Iris pigment epithelial cell (primary cell): ENCODE data around the gene UQCC5.
A peak's percentile ranks its signal among the peaks of the same experiment; 100 is the strongest.

ENCODE experiments used
- DNase-seq: peaks from one replicate; pipeline ENCODE4 v3.0.0-alpha.2; 2011; ENCODE audit warnings: low read depth

The UQCC5 gene

DNA sequence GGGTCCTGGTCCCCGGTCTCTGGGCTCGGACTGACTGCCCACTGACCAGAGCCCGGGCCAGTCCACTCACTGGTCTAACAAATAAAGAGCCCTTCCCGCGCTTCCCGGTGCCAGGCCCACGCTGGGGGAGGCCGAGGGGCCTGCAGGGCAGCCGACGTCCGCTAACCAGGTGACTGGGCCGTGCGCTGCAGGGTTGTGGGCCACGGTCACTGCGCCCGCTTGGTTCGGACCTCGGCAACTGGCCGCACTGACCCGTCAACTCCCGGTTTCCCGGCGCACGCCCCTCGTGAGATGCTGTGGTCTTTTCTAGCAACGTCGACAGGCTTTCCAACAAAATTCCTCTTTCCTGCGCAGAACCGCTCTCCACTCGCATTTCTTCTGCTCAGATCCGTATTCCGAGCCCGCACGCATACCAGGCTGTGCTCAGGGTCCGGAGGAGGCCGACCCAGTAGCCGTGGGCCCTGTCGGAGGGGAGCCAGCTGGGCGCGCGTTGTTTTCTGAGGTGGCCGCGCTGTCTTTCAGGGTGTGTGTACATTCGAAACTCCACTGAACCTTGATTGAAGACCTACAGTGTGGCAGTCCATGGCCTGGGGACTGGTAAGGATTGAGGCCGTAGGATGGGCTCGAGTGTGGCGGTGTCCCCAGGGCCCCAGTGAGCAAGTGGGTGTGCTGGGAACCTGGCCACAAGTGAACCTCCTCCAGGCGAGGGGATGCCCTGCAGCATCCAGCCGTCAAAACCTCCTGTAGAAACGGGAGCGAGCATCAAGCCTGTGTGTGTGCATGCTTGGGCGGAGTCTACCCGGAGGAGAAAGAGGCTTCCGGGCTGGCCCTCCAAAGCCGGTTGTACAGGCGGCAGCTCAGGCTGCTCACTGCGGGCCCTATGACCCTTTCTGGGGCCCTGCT, 1.9 kb upstream of the UQCC5 start:
- peak; percentile 37 for DNase-seq

DNA sequence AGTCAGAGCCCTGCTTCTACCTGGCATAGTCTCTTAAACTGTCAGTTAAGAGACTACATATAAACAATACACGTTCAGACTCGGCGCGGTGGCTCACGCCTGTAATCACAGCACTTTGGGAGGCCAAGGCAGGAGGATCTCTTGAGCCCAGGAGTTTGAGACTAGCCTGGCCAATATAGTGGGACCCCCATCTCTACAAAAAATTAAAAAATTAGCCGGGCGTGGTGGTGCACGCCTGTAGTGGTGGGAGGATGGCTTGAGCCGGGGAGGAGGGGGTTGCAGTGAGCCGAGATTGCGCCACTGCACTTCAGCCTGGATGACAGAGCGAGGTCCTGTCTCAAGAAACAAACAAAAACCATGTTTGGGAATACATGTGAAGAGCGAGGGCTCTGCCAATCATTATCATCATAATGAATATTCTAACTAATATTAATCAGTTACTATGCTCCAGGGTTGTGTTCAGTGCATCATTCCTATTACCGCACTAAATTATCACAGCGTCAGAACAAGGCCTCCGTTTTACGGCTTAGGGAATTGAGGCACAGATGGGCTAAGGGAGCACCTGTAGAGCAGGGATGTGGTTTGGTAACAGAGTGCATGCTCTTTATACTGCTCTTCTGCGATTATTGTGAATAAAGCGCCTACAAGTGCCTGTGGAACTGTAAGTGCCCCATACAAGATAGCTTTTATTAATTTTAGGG, 844 bp upstream of the UQCC5 start:
- DNase-seq, result no peak

DNA sequence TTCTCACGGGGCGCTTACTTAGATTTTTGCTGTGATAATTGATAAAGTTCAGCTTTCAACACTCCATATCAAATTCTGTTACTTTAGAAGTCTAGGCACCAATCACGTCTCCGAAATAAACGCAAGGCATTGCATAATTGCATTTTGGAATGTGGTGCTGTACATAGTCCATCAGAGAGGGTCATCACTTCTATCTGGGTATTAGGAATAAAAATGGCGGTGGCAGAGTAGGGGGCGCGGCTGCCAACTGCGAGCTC, 365 bp upstream of the UQCC5 start:
- DNase-seq, result no peak

- DNase-seq, result no peak
Observed at GRCh38 chr3:52537165-52537620, 788 bp downstream of the UQCC5 start.

- no peak for DNase-seq
Observed at GRCh38 chr3:52537726-52538421, 1.5 kb downstream of the UQCC5 start.

- DNase-seq, result peak; percentile 46
Observed at GRCh38 chr3:52539010-52539653, 2.7 kb downstream of the UQCC5 start.

DNA sequence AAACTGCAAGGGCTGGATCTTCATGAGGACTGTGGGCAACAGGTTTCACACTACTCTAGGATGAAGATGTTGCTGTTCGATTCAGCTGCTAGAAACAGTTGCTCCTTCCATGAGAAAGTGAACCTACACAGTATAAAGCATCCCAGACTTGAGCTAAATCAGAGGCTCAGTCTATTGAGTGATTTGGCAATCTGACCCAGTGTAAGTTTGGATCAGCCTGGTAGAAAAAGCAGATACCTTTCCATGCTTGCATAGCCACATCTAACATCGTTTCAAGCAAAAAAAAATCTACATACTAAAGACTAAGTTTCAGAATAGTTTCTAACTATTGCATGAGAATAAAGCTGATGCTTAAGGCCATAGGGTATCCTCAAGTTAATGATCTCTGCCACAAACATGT, 4.6 kb downstream of the UQCC5 start:
- DNase-seq, result no peak

DNA sequence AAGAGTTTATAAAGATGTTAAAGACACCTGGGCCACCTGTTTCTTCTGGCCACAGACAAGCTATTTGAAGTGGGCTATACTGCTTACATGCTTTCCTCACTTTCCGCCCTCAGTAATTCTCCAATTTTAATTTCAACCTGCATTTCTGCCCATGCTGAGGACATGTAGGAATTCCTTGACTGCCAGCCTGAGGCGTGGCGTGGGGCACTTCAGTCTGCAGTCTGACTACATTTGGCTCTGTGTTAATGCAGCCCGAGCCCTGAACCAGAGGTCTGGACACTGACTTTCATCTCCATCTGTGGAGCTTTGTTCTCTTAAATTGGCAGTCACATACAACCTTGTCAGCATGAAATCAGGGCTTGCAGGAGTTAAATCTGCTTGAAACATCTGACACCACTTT, 8.5 kb downstream of the UQCC5 start:
- no peak for DNase-seq

GRCh38 chr3:52546111-52546901, 9.9 kb downstream of the UQCC5 start:
- DNase-seq, result no peak

DNA sequence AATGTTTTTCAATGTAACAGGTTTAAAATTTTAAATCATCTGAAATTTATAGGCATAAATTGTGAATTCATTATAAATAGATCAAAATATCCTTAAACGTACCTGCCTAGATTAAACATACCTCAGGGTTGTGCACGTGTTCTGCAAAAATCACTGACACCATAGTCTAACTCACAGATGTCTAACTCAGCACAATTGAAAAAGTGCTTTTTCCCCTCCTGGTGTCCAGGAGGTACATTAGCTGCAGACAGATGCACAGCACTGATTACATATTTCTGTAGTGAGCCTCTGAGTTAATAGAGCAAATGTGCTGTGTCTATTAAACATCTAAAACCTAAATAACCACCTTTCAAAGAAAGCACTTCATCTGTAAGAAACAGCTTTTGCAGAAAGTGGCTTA, 10.7 kb downstream of the UQCC5 start:
- no peak for DNase-seq

- no peak for DNase-seq
Observed at GRCh38 chr3:52551118-52551517, 14.7 kb downstream of the UQCC5 start.

DNA sequence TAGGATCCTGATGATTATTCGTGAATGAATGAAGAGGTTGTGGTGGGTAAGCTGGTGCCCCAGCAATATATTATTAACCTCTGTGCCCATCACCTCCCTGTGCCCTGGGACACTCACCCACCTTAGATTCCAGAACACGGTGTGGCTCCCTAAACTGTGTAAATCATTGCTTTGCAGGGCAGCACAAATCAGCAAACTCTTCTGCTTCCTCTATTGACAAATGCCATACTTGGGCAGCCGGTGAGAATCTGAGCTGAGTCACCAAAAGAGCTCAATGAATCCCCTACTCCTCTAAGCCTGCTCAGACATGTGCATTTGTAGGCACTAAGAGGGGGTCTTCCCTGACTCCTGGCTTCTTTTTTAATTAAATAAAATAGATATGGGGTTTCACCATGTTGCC, 15.7 kb downstream of the UQCC5 start:
- peak; percentile 39 for DNase-seq

- no peak for DNase-seq
Observed at GRCh38 chr3:52554026-52554755, 17.8 kb downstream of the UQCC5 start.

GRCh38 chr3:52555056-52555455, 18.7 kb downstream of the UQCC5 start:
- DNase-seq, result no peak

GRCh38 chr3:52557011-52557960, 20.9 kb downstream of the UQCC5 start:
- DNase-seq, result no peak

GRCh38 chr3:52558436-52558835, 22.0 kb downstream of the UQCC5 start:
- no peak for DNase-seq

DNA sequence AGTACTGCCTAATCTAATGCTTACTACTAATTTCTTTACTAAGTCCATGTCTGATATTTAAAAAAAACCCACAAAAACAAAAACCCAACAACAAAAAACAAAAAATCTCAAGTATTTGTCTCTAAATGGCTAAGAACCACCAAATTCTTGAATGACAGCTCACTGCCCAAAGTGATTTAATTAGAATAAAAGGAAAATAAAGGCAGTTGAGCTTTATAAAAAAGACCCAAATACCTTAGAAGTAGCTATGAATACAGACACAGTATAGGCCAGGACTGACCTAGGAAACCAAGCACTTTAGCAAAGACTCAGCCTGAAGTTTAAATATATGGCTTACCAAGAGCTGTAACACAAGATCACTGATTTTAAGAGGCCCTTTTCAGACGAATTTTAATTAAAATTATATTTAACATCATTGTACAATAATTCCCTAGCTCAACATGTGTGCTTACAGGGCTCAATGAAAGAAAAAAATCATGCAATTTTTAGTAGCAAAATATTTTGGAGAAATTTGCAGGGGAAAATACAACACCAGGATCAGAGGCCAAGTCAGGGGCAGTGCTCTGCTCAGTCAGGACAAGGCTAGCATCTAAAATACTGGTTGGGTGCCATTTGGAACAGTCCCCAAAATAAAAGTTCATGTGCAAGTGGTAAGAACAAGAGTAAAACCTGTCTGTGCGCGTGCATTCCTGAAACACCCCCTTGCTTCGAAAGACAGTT, 24.8 kb downstream of the UQCC5 start:
- no peak for DNase-seq

GRCh38 chr3:52563984-52564383, 27.6 kb downstream of the UQCC5 start:
- DNase-seq, result no peak

GRCh38 chr3:52568069-52568468, 31.7 kb downstream of the UQCC5 start:
- DNase-seq, result no peak
